Mesenchymal stem cell (in vitro differentiated cells and primary cell): ENCODE results near the gene C1QTNF2.

Source experiments
- DNase-seq: peaks from one replicate; pipeline ENCODE4 v3.0.0-alpha.2; 2013
- H2AFZ ChIP-seq: one replicate; pipeline ENCODE4 v1.6.1; 2013; ENCODE audit warnings: low read depth, mild to moderate bottlenecking, control low read depth, inconsistent platforms, low read length, moderate library complexity
- H2AK5ac ChIP-seq: 2 replicates; pipeline ENCODE4 v1.6.1; 2013; ENCODE audit warnings: low read length, moderate library complexity, mild to moderate bottlenecking, inconsistent platforms; ENCODE audit not compliant: severe bottlenecking
- H2BK120ac ChIP-seq: one replicate; pipeline ENCODE4 v1.6.1; 2013; ENCODE audit warnings: low read depth, mild to moderate bottlenecking, inconsistent platforms, low read length, moderate library complexity
- H2BK12ac ChIP-seq, 2 experiments: one replicate each; pipeline ENCODE4 v1.6.1; 2013; ENCODE audit warnings: inconsistent platforms in 2 of 2, low read length in 2 of 2, mild to moderate bottlenecking in 2 of 2, moderate library complexity in 2 of 2, control low read depth in 1 of 2
- H2BK15ac ChIP-seq: one replicate; pipeline ENCODE4 v1.6.1; 2013; ENCODE audit warnings: mild to moderate bottlenecking, low read depth, inconsistent platforms; ENCODE audit not compliant: poor library complexity, severe bottlenecking
- H2BK5ac ChIP-seq: 2 replicates; pipeline ENCODE4 v1.6.1; 2013; ENCODE audit warnings: low read depth, mild to moderate bottlenecking, low read length, control low read depth, inconsistent platforms; ENCODE audit not compliant: poor library complexity, severe bottlenecking
- H3K14ac ChIP-seq, 2 experiments: one replicate each; pipeline ENCODE4 v1.6.1; 2013; ENCODE audit warnings: inconsistent platforms in 2 of 2, low read length in 2 of 2, control low read depth in 1 of 2, mild to moderate bottlenecking in 1 of 2, moderate library complexity in 1 of 2
- H3K18ac ChIP-seq, 2 experiments: one replicate each; pipeline ENCODE4 v1.6.1; 2013; ENCODE audit warnings: inconsistent platforms in 2 of 2, low read length in 2 of 2, control low read depth in 1 of 2, low read depth in 1 of 2, mild to moderate bottlenecking in 1 of 2
- H3K23ac ChIP-seq, 2 experiments: one replicate each; pipeline ENCODE4 v1.6.1; 2013; ENCODE audit warnings: inconsistent platforms in 2 of 2, low read length in 2 of 2, mild to moderate bottlenecking in 2 of 2, moderate library complexity in 2 of 2, control low read depth in 1 of 2
- H3K27ac ChIP-seq: 2 replicates; pipeline ENCODE4 v1.5.1; 2013; ENCODE audit warnings: mild to moderate bottlenecking, moderate library complexity, low read length, control low read depth, inconsistent platforms; ENCODE audit not compliant: poor library complexity, severe bottlenecking
- H3K27me3 ChIP-seq, 2 experiments: 2 replicates each; pipeline versions ENCODE4 v1.6.1 to v1.7.0; 2013; ENCODE audit warnings: low read length in 2 of 2, mild to moderate bottlenecking in 2 of 2, moderate library complexity in 2 of 2, control low read depth in 1 of 2, inconsistent platforms in 1 of 2; ENCODE audit not compliant: control insufficient read depth in 1 of 2, insufficient read depth in 1 of 2
- H3K36me3 ChIP-seq, 2 experiments: 2 replicates each; pipeline versions ENCODE4 v1.6.1 to v1.7.0; 2013; ENCODE audit warnings: low read length in 2 of 2, control low read depth in 1 of 2, inconsistent platforms in 1 of 2, low read depth in 1 of 2, mild to moderate bottlenecking in 1 of 2; ENCODE audit not compliant: insufficient read depth in 2 of 2, control insufficient read depth in 1 of 2
- H3K4ac ChIP-seq, 2 experiments: one replicate each; pipeline ENCODE4 v1.6.1; 2013; ENCODE audit warnings: inconsistent platforms in 2 of 2, low read length in 2 of 2, mild to moderate bottlenecking in 2 of 2, moderate library complexity in 2 of 2, control low read depth in 1 of 2, low read depth in 1 of 2
- H3K4me1 ChIP-seq: 2 replicates; pipeline ENCODE4 v1.6.1; 2013; ENCODE audit warnings: low read depth, low read length, control low read depth; ENCODE audit not compliant: control insufficient read depth, insufficient read depth
- H3K4me2 ChIP-seq: 2 replicates; pipeline ENCODE4 v1.6.1; 2013; ENCODE audit warnings: low read length, mild to moderate bottlenecking, inconsistent platforms; ENCODE audit not compliant: poor library complexity, severe bottlenecking
- H3K4me3 ChIP-seq, 2 experiments: 2 replicates each; pipeline versions ENCODE4 v1.5.1 to v1.7.0; 2013; ENCODE audit warnings: low read length in 2 of 2, mild to moderate bottlenecking in 2 of 2, control low read depth in 1 of 2, low read depth in 1 of 2; ENCODE audit not compliant: insufficient read depth in 1 of 2
- H3K79me1 ChIP-seq: replicated peaks from 2 replicates; pipeline ENCODE4 v1.6.1; 2013; ENCODE audit warnings: mild to moderate bottlenecking, control low read depth, low read length, inconsistent platforms; ENCODE audit not compliant: poor library complexity, severe bottlenecking
- H3K9ac ChIP-seq: 2 replicates; pipeline ENCODE4 v1.7.0; 2013; ENCODE audit warnings: mild to moderate bottlenecking, low read length, moderate library complexity
- H3K9me3 ChIP-seq: 2 replicates; pipeline ENCODE4 v1.7.0; 2013; ENCODE audit warnings: mild to moderate bottlenecking, low read length; ENCODE audit not compliant: control insufficient read depth
- H4K8ac ChIP-seq: one replicate; pipeline ENCODE4 v1.6.1; 2013; ENCODE audit warnings: inconsistent platforms, mild to moderate bottlenecking, low read length, moderate library complexity
- H4K91ac ChIP-seq: one replicate; pipeline ENCODE4 v1.6.1; 2013; ENCODE audit warnings: mild to moderate bottlenecking, low read length, inconsistent platforms
- WGBS: methylation state at CpG from one replicate; pipeline ENCODE4 v1.1.7; 2013; ENCODE audit warnings: mixed read lengths; 5-methylcytosine and 5-hydroxymethylcytosine counted together

Gene C1QTNF2

GRCh38 chr5:160349249-160349934, 21.0 kb downstream of the C1QTNF2 start:
- H3K14ac ChIP-seq = no peak overlapping the region

GRCh38 chr5:160348080-160348479, 22.3 kb downstream of the C1QTNF2 start:
- no peak overlapping the region for H3K4me3 ChIP-seq
- no peak overlapping the region for H3K4me2 ChIP-seq
- H2BK12ac ChIP-seq = no peak overlapping the region
- no peaks in the 10 kb centered on the region for H3K36me3 ChIP-seq
- H3K9ac ChIP-seq = no peak overlapping the region
- no peak overlapping the region for H3K27ac ChIP-seq
- H3K23ac ChIP-seq = no peak overlapping the region
- H2AFZ ChIP-seq = no peak overlapping the region
- H2BK5ac ChIP-seq = no peak overlapping the region
- no peak overlapping the region for H2BK120ac ChIP-seq
- peaks cover 3% of the 10 kb centered on the region for H3K4me1 ChIP-seq
- no peaks in the 10 kb centered on the region for H3K79me1 ChIP-seq
- H4K91ac ChIP-seq = no peak overlapping the region
- H3K18ac ChIP-seq = no peak overlapping the region
- H2BK15ac ChIP-seq = no peak overlapping the region
- WGBS = 92% methylated on average over 11 of the region's 11 CpGs
- no peak overlapping the region for H4K8ac ChIP-seq
- H3K14ac ChIP-seq = no peak overlapping the region
- H3K9me3 ChIP-seq = no peaks in the 10 kb centered on the region
- H3K4ac ChIP-seq = no peak overlapping the region
- DNase-seq = no peak
- no peak overlapping the region for H2AK5ac ChIP-seq
- H3K27me3 ChIP-seq = peaks cover 0 to 11% of the 10 kb centered on the region in 2 experiments

More at GRCh38 chr5:160349249-160349934, 21.0 kb downstream of the C1QTNF2 start:
- Histone ChIP-seq H3K27me3 (peaks cover 0 to 3% of the 10 kb centered on the region in 2 experiments), H3K4ac (no peak overlapping the region), H3K4me1 (peaks cover 3% of the 10 kb centered on the region), H4K91ac (peak overlapping the region; percentile 36), H3K9ac (no peak overlapping the region), H2AFZ (no peak overlapping the region), H3K36me3 (no peaks in the 10 kb centered on the region), H2AK5ac (no peak overlapping the region), H2BK5ac (no peak overlapping the region), H3K9me3 (no peaks in the 10 kb centered on the region), H3K23ac (no peak overlapping the region), H3K27ac (no peak overlapping the region), H2BK15ac (no peak overlapping the region), H3K4me3 (no peak overlapping the region), H2BK12ac (no peak overlapping the region), H4K8ac (no peak overlapping the region), H2BK120ac (no peak overlapping the region), H3K4me2 (no peak overlapping the region), H3K79me1 (no peaks in the 10 kb centered on the region), H3K18ac (no peak overlapping the region)
- WGBS = 95% methylated on average over 27 of the region's 27 CpGs
- DNase-seq = no peak

- Histone ChIP-seq H2BK120ac (no peak overlapping the region), H3K27me3 (peaks cover 0 to 11% of the 10 kb centered on the region in 2 experiments)
- WGBS = 92% methylated on average over 6 of the region's 6 CpGs
These were observed 23.0 kb downstream of the C1QTNF2 start for GRCh38 chr5:160347448-160347847.

GRCh38 chr5:160342413-160342941, 27.9 kb downstream of the C1QTNF2 start:
- H3K4me1 ChIP-seq = peaks cover 6% of the 10 kb centered on the region

More at GRCh38 chr5:160347448-160347847, 23.0 kb downstream of the C1QTNF2 start:
- Histone ChIP-seq H3K14ac (no peak overlapping the region), H3K79me1 (no peaks in the 10 kb centered on the region), H3K27ac (no peak overlapping the region), H3K4me3 (no peak overlapping the region), H4K91ac (no peak overlapping the region), H2BK12ac (no peak overlapping the region), H3K9me3 (no peaks in the 10 kb centered on the region), H2AK5ac (no peak overlapping the region), H2AFZ (no peak overlapping the region), H3K4me2 (no peak overlapping the region), H3K23ac (no peak overlapping the region), H2BK15ac (no peak overlapping the region), H2BK5ac (no peak overlapping the region), H3K18ac (no peak overlapping the region), H3K4ac (no peak overlapping the region), H3K36me3 (no peaks in the 10 kb centered on the region), H4K8ac (no peak overlapping the region), H3K4me1 (peaks cover 4% of the 10 kb centered on the region), H3K9ac (no peak overlapping the region)
- DNase-seq = no peak

More at GRCh38 chr5:160342413-160342941, 27.9 kb downstream of the C1QTNF2 start:
- no peak overlapping the region for H4K8ac ChIP-seq
- WGBS = 80% methylated on average over 4 of the region's 4 CpGs
- no peak overlapping the region for H3K4me2 ChIP-seq
- no peaks in the 10 kb centered on the region for H3K36me3 ChIP-seq
- H2BK120ac ChIP-seq = peak overlapping the region; percentile 8
- H2BK12ac ChIP-seq = peak overlapping the region; percentile 69 to 83
- no peak overlapping the region for H3K14ac ChIP-seq
- H3K27me3 ChIP-seq = peaks cover 0 to 11% of the 10 kb centered on the region in 2 experiments
- DNase-seq = peak; percentile 70
- no peak overlapping the region for H3K4ac ChIP-seq
- H2BK5ac ChIP-seq = no peak overlapping the region
- H2BK15ac ChIP-seq = peak overlapping the region; percentile 74
- H3K9me3 ChIP-seq = no peaks in the 10 kb centered on the region
- H3K18ac ChIP-seq = no peak overlapping the region
- no peak overlapping the region for H3K4me3 ChIP-seq
- H3K27ac ChIP-seq = no peak overlapping the region
- no peak overlapping the region for H3K9ac ChIP-seq
- no peak overlapping the region for H2AK5ac ChIP-seq
- H2AFZ ChIP-seq = no peak overlapping the region
- H3K79me1 ChIP-seq = no peaks in the 10 kb centered on the region
- no peak overlapping the region for H3K23ac ChIP-seq
- H4K91ac ChIP-seq = no peak overlapping the region
